LNCaP clone FGC (cell line): ENCODE measurements around the gene ABCB11.

Experiments used
- DNase-seq: peaks from one replicate; pipeline ENCODE4 v3.0.0-alpha.2; 2011; ENCODE audit warnings: low read depth
- H3K4me3 ChIP-seq: 2 replicates; pipeline ENCODE4 v1.5.1; 2011; ENCODE audit warnings: mild to moderate bottlenecking, low read depth, low read length, control low read depth
- CTCF ChIP-seq: IDR thresholded peaks from 2 replicates; pipeline ENCODE4 v1.5.1; 2012; ENCODE audit warnings: mild to moderate bottlenecking; ENCODE audit not compliant: control insufficient read depth, insufficient read depth; ENCODE audit errors: extremely low read depth

Gene ABCB11

GRCh38 chr2:169001116-169001815, 29.9 kb downstream of the ABCB11 start:
- no peak overlapping the region for H3K4me3 ChIP-seq
- no peak for DNase-seq
- TF ChIP-seq CTCF, result no peak

- DNase-seq, result no peak
- TF ChIP-seq CTCF, result no peak
- H3K4me3 ChIP-seq, result no peak overlapping the region
Measured at GRCh38 chr2:168999668-169000213, 31.4 kb downstream of the ABCB11 start.

GRCh38 chr2:168998609-168999211, 32.4 kb downstream of the ABCB11 start:
- no peak overlapping the region for H3K4me3 ChIP-seq
- TF ChIP-seq CTCF, result no peak
- peak; percentile 60 for DNase-seq

- TF ChIP-seq CTCF, result no peak
- DNase-seq, result no peak
- H3K4me3 ChIP-seq, result no peak overlapping the region
Measured at GRCh38 chr2:168997794-168998193, 33.3 kb downstream of the ABCB11 start.

GRCh38 chr2:168997118-168997521, 34.0 kb downstream of the ABCB11 start:
- TF ChIP-seq CTCF, result no peak
- H3K4me3 ChIP-seq, result no peak overlapping the region
- DNase-seq, result no peak

GRCh38 chr2:168995744-168996143, 35.4 kb downstream of the ABCB11 start:
- DNase-seq, result no peak
- H3K4me3 ChIP-seq, result no peak overlapping the region
- no peak for TF ChIP-seq CTCF
